MM.1S (cell line): ENCODE data around the gene DCHS1.

Source experiments
- DNase-seq: peaks from one replicate; pipeline ENCODE4 v3.0.0-alpha.2; 2015
- H2AFZ ChIP-seq: fragments of 300-600 bp; sonication (generic); 2 replicates; pipeline ENCODE4 v1.6.0; 2016; ENCODE audit warnings: antibody characterized with exemption, low read length
- H3F3A ChIP-seq: fragments of 300-600 bp; sonication (generic); 2 replicates; pipeline ENCODE4 v1.6.1; 2016; ENCODE audit warnings: mild to moderate bottlenecking, antibody characterized with exemption, low read length, moderate library complexity, mixed read lengths; ENCODE audit not compliant: insufficient read depth
- H3K27ac ChIP-seq: fragments of 300-600 bp; sonication (generic); 2 replicates; pipeline ENCODE4 v1.5.1; 2016; ENCODE audit warnings: mild to moderate bottlenecking, low read length
- H3K27me3 ChIP-seq: fragments of 300-600 bp; sonication (generic); replicated peaks from 2 replicates; pipeline ENCODE4 v1.6.0; 2016; ENCODE audit warnings: low read length; ENCODE audit not compliant: insufficient read depth
- H3K36me3 ChIP-seq: fragments of 300-600 bp; sonication (generic); replicated peaks from 2 replicates; pipeline ENCODE4 v1.6.1; 2016; ENCODE audit warnings: mild to moderate bottlenecking, low read length, mixed read lengths; ENCODE audit not compliant: insufficient read depth
- H3K4me1 ChIP-seq: fragments of 300-600 bp; sonication (generic); 2 replicates; pipeline ENCODE4 v1.6.1; 2016; ENCODE audit warnings: low read length, mixed read lengths
- H3K4me2 ChIP-seq: fragments of 300-600 bp; sonication (generic); 2 replicates; pipeline ENCODE4 v1.6.0; 2016; ENCODE audit warnings: low read depth, low read length
- H3K4me3 ChIP-seq: fragments of 300-600 bp; sonication (generic); 2 replicates; pipeline ENCODE4 v1.5.1; 2016; ENCODE audit warnings: low read length, mixed read lengths
- H3K79me2 ChIP-seq: fragments of 300-600 bp; sonication (generic); 2 replicates; pipeline ENCODE4 v1.6.1; 2016; ENCODE audit warnings: mixed run types, low read length, mixed read lengths
- H3K9ac ChIP-seq: fragments of 300-600 bp; sonication (generic); 2 replicates; pipeline ENCODE4 v1.6.1; 2016; ENCODE audit warnings: low read length, mixed read lengths
- H3K9me2 ChIP-seq: fragments of 300-600 bp; sonication (generic); replicated peaks from 2 replicates; pipeline ENCODE4 v1.6.1; 2016; ENCODE audit warnings: mild to moderate bottlenecking, low read length, mixed read lengths; ENCODE audit not compliant: insufficient read depth
- H3K9me3 ChIP-seq: fragments of 300-600 bp; sonication (generic); replicated peaks from 2 replicates; pipeline ENCODE4 v1.6.1; 2016; ENCODE audit warnings: mild to moderate bottlenecking, low read length, mixed read lengths; ENCODE audit not compliant: insufficient read depth
- H4K20me1 ChIP-seq: fragments of 300-600 bp; sonication (generic); 2 replicates; pipeline ENCODE4 v1.6.1; 2016; ENCODE audit warnings: mild to moderate bottlenecking, low read length, moderate library complexity, mixed read lengths; ENCODE audit not compliant: insufficient read depth
- CTCF ChIP-seq: fragments of 300-600 bp; sonication (generic); IDR thresholded peaks from 2 replicates; pipeline ENCODE4 v1.5.1; 2016; ENCODE audit warnings: antibody characterized with exemption, low read length, mixed read lengths
- EZH2 ChIP-seq: fragments of 300-600 bp; sonication (generic); optimal IDR thresholded peaks from 2 replicates; pipeline ENCODE3; 2017; ENCODE audit warnings: low read depth, mild to moderate bottlenecking, antibody characterized with exemption, low read length, mixed read lengths
- EZH2phosphoT487 ChIP-seq: fragments of 300-600 bp; sonication (generic); IDR thresholded peaks from 2 replicates; pipeline ENCODE4 v1.6.1; 2018; ENCODE audit warnings: antibody characterized with exemption, low read length

The DCHS1 gene

GRCh38 chr11:6635082-6635932, 20.3 kb downstream of the DCHS1 start:
- H3K4me2 ChIP-seq: no peak overlapping the region
- no peak overlapping the region for H3K27ac ChIP-seq
- TF ChIP-seq EZH2 (no peak), CTCF (no peak), EZH2phosphoT487 (no peak)
- H3F3A ChIP-seq: no peaks in the 10 kb centered on the region
- H3K9me2 ChIP-seq: no peaks in the 10 kb centered on the region
- DNase-seq: no peak
- no peaks in the 10 kb centered on the region for H3K27me3 ChIP-seq
- no peaks in the 10 kb centered on the region for H3K9me3 ChIP-seq
- no peak overlapping the region for H3K4me3 ChIP-seq
- no peak overlapping the region for H3K9ac ChIP-seq
- no peak overlapping the region for H2AFZ ChIP-seq
- no peaks in the 10 kb centered on the region for H3K4me1 ChIP-seq
- no peaks in the 10 kb centered on the region for H3K36me3 ChIP-seq
- H3K79me2 ChIP-seq: no peaks in the 10 kb centered on the region
- no peaks in the 10 kb centered on the region for H4K20me1 ChIP-seq

- no peaks in the 10 kb centered on the region for H3K79me2 ChIP-seq
- H3K4me2 ChIP-seq: no peak overlapping the region
- no peak overlapping the region for H2AFZ ChIP-seq
- no peak overlapping the region for H3K4me3 ChIP-seq
- H3K9me3 ChIP-seq: no peaks in the 10 kb centered on the region
- no peak overlapping the region for H3K27ac ChIP-seq
- no peaks in the 10 kb centered on the region for H3K36me3 ChIP-seq
- H4K20me1 ChIP-seq: no peaks in the 10 kb centered on the region
- H3K9ac ChIP-seq: no peak overlapping the region
- TF ChIP-seq EZH2: no peak
- no peak for TF ChIP-seq EZH2phosphoT487
- TF ChIP-seq CTCF: no peak
- H3K9me2 ChIP-seq: no peaks in the 10 kb centered on the region
- H3K4me1 ChIP-seq: no peaks in the 10 kb centered on the region
- no peaks in the 10 kb centered on the region for H3K27me3 ChIP-seq
- DNase-seq: no peak
- H3F3A ChIP-seq: no peaks in the 10 kb centered on the region
Measured at GRCh38 chr11:6634534-6634933, 21.1 kb downstream of the DCHS1 start.

DNA sequence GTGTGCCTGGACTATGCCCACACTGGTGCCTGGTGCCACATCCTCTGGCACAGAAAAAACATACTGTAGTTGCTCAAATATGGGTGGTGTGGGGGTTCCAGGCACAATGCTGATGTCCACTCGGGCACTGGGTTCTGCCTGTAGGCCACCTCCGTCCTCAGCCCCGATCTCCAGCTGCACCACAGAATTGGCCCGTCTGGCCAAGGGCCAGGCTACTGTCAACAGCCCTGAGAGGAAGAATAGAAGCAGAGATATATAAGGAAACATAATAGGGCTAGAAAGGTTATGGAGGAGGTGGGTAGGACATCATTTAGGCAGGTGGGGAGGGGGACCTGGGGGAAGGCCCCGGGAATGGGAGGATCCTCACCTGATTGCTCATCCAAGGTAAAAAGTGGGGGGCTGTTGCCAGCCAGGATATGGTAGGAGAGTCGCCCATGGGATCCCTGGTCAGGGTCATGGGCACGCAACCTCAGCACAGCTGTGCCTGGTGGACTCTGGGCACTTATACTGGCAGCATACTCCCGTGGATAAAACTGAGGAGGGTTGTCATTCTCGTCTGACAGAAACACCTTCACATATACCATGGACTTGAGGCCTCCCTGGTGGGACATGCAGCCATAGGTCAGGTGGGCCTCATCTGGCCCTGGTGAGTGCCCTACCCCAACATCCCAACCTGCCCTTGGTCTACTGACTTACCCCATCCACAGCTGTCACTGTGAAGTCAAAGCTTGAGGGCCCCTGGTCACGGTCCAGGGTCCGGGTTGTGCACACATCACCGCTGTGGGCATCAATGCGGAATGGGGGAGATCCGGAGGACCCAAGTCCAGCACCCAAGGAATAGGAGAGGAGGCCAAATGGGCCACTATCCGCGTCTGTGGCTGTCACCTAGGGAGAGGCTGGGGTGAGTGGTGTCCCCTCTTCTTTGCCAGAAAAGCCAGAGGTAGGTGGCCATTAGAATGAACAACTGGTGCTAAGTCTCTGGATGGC, 21.9 kb downstream of the DCHS1 start:
- Histone ChIP-seq H3K4me1 (no peaks in the 10 kb centered on the region), H3K79me2 (no peaks in the 10 kb centered on the region), H3F3A (no peaks in the 10 kb centered on the region), H3K9me2 (no peaks in the 10 kb centered on the region), H3K9ac (no peak overlapping the region), H4K20me1 (no peaks in the 10 kb centered on the region), H3K27ac (no peak overlapping the region), H3K9me3 (no peaks in the 10 kb centered on the region), H3K4me3 (no peak overlapping the region), H3K27me3 (no peaks in the 10 kb centered on the region), H2AFZ (no peak overlapping the region), H3K36me3 (no peaks in the 10 kb centered on the region), H3K4me2 (no peak overlapping the region)
- TF ChIP-seq EZH2: no peak
- TF ChIP-seq CTCF: no peak
- no peak for TF ChIP-seq EZH2phosphoT487
- DNase-seq: no peak
